GM12864 (cell line): ENCODE measurements around the gene CLEC14A.

Source experiments
- DNase-seq: peaks from one replicate; pipeline ENCODE4 v3.0.0-alpha.2; 2011; ENCODE audit warnings: low read depth
- H3K4me3 ChIP-seq: 2 replicates; pipeline ENCODE4 v1.5.1; 2011; ENCODE audit warnings: mild to moderate bottlenecking, low read depth, low read length, control low read depth
- TF ChIP-seq, protein P1 (sequence below): IDR thresholded peaks from 2 replicates; pipeline ENCODE4 v1.5.1; 2011; ENCODE audit warnings: low read depth, mild to moderate bottlenecking, moderate library complexity, low read length, control low read depth, inconsistent platforms; ENCODE audit errors: missing control alignments

CLEC14A gene

DNA sequence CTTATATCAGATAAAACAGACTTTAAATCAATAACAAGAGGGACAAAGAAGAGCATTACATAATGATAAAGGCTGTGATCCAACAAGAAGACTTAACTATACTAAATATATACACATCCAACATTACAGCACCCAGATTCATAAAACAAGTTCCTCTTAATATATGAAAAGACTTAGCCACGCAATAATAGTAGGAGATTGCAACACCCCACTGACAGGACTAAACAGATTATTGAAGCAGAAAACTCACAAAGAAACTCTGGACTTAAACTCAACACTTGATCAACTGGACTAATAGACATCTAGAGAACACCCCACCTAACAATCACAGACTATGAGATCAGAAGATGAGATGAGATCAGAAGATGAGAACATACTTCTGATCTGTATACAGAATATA is 5.7 kb upstream of the CLEC14A start:
- TF ChIP-seq, protein P1, sequence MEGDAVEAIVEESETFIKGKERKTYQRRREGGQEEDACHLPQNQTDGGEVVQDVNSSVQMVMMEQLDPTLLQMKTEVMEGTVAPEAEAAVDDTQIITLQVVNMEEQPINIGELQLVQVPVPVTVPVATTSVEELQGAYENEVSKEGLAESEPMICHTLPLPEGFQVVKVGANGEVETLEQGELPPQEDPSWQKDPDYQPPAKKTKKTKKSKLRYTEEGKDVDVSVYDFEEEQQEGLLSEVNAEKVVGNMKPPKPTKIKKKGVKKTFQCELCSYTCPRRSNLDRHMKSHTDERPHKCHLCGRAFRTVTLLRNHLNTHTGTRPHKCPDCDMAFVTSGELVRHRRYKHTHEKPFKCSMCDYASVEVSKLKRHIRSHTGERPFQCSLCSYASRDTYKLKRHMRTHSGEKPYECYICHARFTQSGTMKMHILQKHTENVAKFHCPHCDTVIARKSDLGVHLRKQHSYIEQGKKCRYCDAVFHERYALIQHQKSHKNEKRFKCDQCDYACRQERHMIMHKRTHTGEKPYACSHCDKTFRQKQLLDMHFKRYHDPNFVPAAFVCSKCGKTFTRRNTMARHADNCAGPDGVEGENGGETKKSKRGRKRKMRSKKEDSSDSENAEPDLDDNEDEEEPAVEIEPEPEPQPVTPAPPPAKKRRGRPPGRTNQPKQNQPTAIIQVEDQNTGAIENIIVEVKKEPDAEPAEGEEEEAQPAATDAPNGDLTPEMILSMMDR: no peak
- DNase-seq: no peak
- H3K4me3 ChIP-seq: no peak overlapping the region

DNA sequence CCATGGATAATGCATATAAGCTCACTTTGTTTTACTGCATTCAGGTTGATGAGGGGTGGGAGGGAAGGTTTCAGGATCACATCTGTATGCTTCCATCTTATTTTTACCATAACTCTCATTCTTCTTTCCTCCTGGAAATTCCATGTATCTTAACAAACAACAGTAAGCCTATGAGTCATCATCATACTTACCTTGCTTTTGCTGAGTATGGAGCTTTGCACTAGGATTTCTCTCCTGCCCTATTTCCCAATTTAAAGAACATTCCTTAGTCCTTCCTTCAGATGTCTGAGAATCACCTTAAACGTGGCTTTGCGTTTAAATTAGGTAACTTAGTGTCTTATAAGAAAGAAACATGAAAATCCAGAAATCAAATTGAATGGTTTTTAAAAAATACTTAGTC is 1.6 kb upstream of the CLEC14A start:
- TF ChIP-seq, protein P1: no peak
- H3K4me3 ChIP-seq: no peak overlapping the region
- no peak for DNase-seq

DNA sequence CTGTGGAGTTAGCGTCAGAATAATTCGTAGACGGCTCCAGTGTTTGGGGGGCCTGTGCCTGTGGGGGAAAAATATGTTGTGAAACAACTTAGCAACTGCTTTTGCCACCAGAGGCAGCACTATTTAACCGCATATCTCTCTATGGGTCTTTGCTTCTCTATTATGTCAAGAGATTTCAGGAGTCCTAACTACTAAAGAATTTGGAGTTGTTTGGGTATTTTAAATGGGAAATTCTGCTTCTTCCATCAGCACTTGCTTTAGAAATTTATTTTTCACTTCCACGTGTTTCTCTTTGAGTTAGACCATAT is 594 bp upstream of the CLEC14A start:
- TF ChIP-seq, protein P1: no peak
- no peak for DNase-seq
- no peak overlapping the region for H3K4me3 ChIP-seq

DNA sequence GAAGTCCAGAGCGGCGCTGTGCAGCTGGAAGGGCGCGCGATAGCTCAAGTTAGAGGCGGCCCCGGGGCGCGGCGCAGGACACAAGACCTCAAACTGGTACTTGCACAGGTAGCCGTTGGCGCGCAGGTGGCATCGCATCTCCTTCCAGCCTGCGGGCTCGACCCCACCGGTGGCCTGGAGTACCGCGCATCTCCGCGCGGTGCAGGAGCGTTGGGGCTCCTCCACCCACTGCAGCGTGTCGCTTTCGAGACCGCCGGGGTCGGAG is 553 bp downstream of the CLEC14A start:
- no peak for DNase-seq
- no peak overlapping the region for H3K4me3 ChIP-seq
- TF ChIP-seq, protein P1: no peak

DNA sequence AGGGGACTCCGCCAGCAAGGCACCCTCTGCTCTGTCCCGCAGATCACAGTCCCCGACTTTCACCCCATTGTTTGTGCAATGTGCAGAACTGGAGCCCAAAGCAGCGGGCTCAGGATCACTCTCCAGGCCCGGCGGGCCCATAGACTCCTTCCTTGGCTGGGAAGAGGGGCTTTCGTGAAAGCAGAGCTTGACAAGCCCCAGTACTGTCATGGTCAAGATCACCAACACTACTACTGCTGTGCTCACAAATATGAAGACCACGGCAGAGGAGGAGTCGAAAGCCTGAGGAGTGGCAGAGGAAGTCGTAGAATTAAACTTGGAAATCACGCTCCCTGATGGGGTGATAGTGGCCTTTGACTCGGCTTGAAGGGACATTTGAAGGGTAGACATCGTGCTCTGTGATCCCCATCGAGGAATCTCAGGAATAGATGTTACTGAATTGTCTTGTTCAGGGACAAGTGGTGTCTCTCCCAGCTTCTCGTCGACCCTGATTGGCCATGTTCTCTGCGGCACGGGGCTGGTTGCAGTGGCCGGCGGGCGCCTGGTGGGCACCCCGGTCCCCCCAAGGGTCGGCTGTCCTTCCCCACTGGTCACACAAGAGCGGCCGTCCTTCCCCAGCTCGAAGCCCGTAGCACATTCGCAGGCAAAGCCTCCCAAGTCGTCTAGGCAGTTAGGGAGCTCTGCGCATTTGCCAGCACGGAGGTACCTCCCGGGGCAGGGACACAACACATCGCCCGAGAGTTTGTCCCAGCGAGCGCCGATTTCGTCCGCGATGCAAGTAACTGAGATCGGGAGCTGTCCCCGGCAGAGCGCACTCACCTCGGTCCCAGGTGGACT is 1.1 kb downstream of the CLEC14A start:
- DNase-seq: no peak
- no peak overlapping the region for H3K4me3 ChIP-seq
- TF ChIP-seq, protein P1: no peak

DNA sequence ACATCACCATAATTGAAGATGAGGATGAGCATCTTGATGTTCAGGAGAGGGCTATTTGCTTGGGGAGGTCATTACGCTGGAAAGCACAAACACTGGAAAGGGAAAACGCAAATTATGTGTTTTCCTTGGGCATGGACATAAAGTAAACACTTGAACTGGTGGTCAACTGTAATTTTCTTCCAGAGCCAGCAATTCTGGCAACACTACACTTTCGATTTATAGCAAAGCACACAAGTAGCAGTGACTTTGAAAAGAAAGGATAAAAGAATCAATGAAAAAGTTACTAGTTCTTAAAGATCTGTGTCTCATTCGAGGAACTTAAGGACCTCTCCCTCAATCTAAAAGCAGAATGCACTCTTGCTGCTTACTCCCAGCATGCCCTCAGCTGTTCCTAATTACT is 2.2 kb downstream of the CLEC14A start:
- no peak for DNase-seq
- TF ChIP-seq, protein P1: no peak
- H3K4me3 ChIP-seq: no peak overlapping the region

DNA sequence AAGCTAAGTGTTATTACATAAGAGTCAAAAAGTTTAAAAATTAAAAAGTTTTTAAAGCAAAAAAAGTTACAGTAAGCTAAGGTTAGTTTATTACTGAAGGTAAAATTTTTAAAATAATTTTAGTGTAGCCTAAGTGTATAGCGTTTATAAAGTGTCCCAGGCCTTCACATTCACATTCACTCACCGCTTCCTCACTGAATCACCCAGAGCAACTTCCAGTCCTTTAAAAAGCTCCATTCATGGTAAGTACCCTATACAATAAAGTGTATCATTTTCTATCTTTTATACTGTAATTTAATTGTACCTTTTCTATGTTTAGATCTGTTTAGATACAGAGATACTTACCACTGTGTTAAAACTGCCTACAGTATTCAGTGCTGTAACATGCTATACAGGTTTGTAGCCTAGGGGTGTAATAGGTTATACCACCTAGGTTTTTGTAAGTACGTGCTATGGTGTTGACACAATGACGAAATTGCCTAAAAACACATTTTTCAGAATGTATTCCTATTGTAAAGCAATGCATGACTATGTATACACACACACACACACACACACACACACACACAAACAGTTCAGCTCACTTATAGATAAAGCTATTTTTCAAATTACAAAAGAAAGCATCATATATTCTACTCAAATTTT is 3.7 kb downstream of the CLEC14A start:
- TF ChIP-seq, protein P1: no peak

More for the DNA sequence above, 3.7 kb downstream of the CLEC14A start:
- no peak for DNase-seq
- H3K4me3 ChIP-seq: no peak overlapping the region
